ENCODE results near the gene IL25. TPM values are rescaled to one million over a fixed set of nuclear protein-coding genes. Genes with fewer than 3 reads are reported as not detected.
"Not testable (repeated sequence)": the region's sequence is repeated elsewhere in the genome, so short reads cannot be mapped to it uniquely, and the experiment has no call there.

Gene IL25
- total RNA-seq (not detected), polyA plus RNA-seq (not detected), total RNA-seq (0 reads per million in 6 experiments)

- H3K27ac Mint-ChIP-seq: no peak within 1 kb of the TSS
- no peaks in the 10 kb centered on the region for H3K36me3 Mint-ChIP-seq
- POLR2A ChIA-PET: no interaction called here
- DNase-seq (no peak), ATAC-seq (no peak)
- H3K4me1 Mint-ChIP-seq: peaks cover 0 to 2% (median 0%) of the 10 kb centered on the region in 4 donors
- H3K27me3 Mint-ChIP-seq: peaks cover 1 to 18% (median 10%) of the 10 kb centered on the region in 5 donors
- H3K4me3 Mint-ChIP-seq: no peak within 1 kb of the TSS
- H3K9me3 Mint-ChIP-seq: no peaks in the 10 kb centered on the region
These were observed at the start of gene IL25 for GRCh38 chr14:23372509-23372908. Gene IL25 (plus strand): TSS chr14:23372809.

DNA sequence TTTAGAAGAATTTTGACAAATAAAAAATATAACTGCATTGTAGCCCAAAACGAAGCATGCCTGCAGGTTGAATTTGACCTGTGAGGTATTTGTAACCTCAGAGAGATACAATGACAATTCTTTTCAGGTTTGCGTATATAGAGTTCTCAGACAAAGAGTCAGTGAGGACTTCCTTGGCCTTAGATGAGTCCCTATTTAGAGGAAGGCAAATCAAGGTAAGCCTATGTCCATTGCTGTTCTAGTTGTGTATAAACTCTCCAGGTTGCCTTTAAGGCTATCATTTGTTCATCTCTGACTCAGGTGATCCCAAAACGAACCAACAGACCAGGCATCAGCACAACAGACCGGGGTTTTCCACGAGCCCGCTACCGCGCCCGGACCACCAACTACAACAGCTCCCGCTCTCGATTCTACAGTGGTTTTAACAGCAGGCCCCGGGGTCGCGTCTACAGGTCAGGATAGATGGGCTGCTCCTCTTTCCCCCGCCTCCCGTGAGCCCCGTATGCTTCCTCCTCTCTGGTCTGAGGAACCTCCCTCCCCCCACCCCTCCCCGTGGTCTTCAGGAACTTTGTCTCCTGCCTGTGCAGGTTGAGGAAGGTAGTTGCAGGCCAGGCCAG is 48.7 kb upstream of the IL25 start:
- Mint-ChIP-seq H3K27ac (peak overlapping the region in 3 of 10 donors; percentile 24 to 47 (median 35)), H3K9me3 (peaks cover 0 to 5% (median 0%) of the 10 kb centered on the region in 9 donors), H3K27me3 (no peaks in the 10 kb centered on the region), H3K4me3 (peak overlapping the region in 1 of 10 donors; percentile 11), H3K36me3 (peaks cover 0 to 42% (median 4%) of the 10 kb centered on the region in 3 donors), H3K4me1 (peaks cover 22 to 34% (median 31%) of the 10 kb centered on the region in 4 donors)
- POLR2A ChIA-PET: interaction anchor here (0.6 to 9.7 kb wide), 2 partner anchors 19 to 207 kb away, joined by 4 to 376 read pairs; partner anchors contain the start of genes BCL2L2 and PPP1R3E
- DNase-seq (no peak), ATAC-seq (no peak)

DNA sequence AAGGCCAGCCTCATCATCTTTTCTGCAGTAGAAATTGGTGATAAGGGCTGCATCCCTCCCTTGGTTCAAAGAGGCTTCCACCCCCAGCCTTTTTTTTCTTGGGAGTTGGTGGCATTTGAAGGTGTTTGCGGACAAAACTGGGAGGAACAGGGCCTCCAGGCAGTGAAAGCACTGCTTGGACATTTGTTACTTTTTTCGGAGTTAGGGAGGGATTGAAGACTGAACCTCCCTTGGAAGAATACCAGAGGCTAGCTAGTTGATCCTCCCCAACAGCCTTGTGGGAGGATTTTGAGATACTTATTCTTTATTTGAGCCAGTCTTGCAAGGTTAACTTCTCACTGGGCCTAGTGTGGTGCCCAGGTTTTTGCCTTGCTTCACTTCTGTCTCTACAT is 48.2 kb upstream of the IL25 start:
- Mint-ChIP-seq H3K9me3 (peaks cover 0 to 5% (median 0%) of the 10 kb centered on the region in 9 donors), H3K4me3 (no peak overlapping the region), H3K27me3 (no peaks in the 10 kb centered on the region), H3K27ac (peak overlapping the region in 3 of 10 donors; percentile 27 to 47 (median 40)), H3K36me3 (peaks cover 0 to 42% (median 4%) of the 10 kb centered on the region in 3 donors), H3K4me1 (peaks cover 22 to 34% (median 30%) of the 10 kb centered on the region in 4 donors)
- ATAC-seq (no peak), DNase-seq (no peak)
- POLR2A ChIA-PET: interaction anchor here (9.7 kb wide), 1 partner anchor 19 kb away, joined by 376 read pairs; the partner anchor contains the start of genes BCL2L2 and PPP1R3E

GRCh38 chr14:23324993-23325392 is 47.6 kb upstream of the IL25 start:
- Mint-ChIP-seq H3K4me1 (peaks cover 22 to 32% (median 25%) of the 10 kb centered on the region in 4 donors), H3K9me3 (peaks cover 0 to 2% (median 0%) of the 10 kb centered on the region in 9 donors), H3K4me3 (peak overlapping the region in 1 of 10 donors; percentile 41), H3K36me3 (peaks cover 0 to 42% (median 4%) of the 10 kb centered on the region in 3 donors), H3K27ac (peak overlapping the region in 1 of 10 donors; percentile 25), H3K27me3 (no peaks in the 10 kb centered on the region)
- POLR2A ChIA-PET: interaction anchor here (9.7 kb wide), 1 partner anchor 20 kb away, joined by 376 read pairs; the partner anchor contains the start of genes BCL2L2 and PPP1R3E
- ATAC-seq (no peak), DNase-seq (no peak)

- peak overlapping the region in 5 of 10 donors; percentile 15 to 80 (median 51) for H3K27ac Mint-ChIP-seq
- H3K4me3 Mint-ChIP-seq, H3K9me3 Mint-ChIP-seq, DNase-seq, H3K27me3 Mint-ChIP-seq, ATAC-seq: not testable (repeated sequence)
- POLR2A ChIA-PET: interaction anchor here (2.2 kb wide), 1 partner anchor 24 kb away, joined by 14 read pairs; the partner anchor contains the start of gene PPP1R3E
- H3K4me1 Mint-ChIP-seq: peaks cover 16 to 24% (median 20%) of the 10 kb centered on the region in 4 donors
- H3K36me3 Mint-ChIP-seq: peaks cover 0 to 42% (median 4%) of the 10 kb centered on the region in 3 donors
These were observed 46.9 kb upstream of the IL25 start for GRCh38 chr14:23325746-23326145.

DNA sequence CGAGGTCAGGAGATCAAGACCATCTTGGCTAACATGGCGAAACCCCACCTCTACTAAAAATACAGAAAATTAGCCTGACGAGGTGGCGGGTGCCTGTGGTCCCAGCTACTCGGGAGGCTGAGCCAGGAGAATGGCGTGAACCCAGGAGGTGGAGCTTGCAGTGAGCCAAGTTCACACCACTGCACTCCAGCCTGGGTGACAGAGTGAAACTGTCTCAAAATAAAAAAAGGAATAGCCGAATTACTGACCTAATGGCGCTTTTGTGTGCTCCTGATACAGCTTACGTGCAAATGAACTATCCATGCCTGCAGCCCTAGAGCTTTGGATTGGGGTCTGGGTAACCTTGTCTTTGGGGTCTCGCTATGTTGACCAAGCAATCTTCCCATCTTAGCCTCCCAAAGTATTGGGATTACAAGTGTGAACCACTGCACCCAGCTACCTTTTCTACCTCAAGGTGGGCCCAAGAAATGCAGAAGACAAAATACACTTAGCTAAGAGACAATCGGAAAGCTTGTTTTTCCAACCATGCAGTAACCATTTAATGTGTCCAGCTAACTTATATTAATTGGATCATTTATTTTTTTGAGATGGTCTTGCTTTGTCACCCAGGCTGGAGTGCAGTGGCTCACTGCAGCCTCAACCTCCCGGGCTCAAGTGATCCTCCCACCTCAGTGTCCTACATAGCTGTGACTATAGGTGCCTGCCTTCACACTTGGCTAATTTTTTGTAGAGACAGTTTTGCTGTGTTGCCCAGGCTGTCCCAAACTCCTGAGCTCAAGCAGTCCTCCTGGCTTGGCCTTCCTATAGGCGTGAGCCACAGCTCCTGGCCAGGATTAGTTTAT is 45.9 kb upstream of the IL25 start:
- H3K27ac Mint-ChIP-seq: peak overlapping the region in 6 of 10 donors; percentile 19 to 69 (median 54)
- ATAC-seq: no peak
- no peak overlapping the region for H3K4me3 Mint-ChIP-seq

DNA sequence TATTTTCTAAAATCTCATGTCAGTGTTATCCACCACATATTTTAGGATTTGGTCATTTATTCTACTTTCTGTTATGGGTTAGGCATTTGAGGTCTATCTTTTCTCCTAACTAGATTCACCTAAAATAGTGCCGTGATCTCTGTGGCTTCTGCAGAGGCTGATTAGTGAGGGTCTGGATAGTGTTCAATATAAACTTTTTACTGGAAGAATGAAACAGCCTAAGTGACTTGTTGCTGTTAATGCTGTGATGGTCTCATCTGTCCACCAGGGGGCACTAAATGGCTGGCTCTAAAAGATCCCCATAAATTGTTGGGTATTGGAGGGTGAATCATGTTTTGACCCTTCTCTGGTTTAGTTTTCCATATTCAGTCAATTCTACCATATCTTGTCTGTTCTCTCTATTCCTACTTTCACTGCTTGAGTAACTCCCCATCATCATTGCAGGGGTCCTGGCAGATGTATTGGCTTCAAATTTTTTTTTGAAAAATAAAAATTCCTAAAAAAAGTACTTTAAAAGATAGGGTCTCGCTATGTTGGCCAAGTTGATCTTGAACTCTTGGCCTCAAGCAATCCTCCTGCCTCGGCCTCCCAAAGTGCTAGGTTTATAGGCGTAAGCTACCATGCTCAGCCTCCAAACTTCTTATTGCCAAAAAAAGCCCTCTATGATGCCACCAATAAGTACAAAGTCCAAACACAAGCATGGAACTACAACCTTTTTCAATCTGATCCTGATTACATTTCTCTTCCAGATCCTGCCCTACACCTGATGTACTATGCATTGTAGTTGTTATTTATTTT is 44.5 kb upstream of the IL25 start:
- Mint-ChIP-seq H3K27me3 (no peaks in the 10 kb centered on the region), H3K27ac (peak overlapping the region in 1 of 10 donors; percentile 63), H3K4me3 (no peak overlapping the region), H3K4me1 (peaks cover 2 to 9% (median 5%) of the 10 kb centered on the region in 4 donors), H3K36me3 (peaks cover 0 to 31% (median 4%) of the 10 kb centered on the region in 3 donors), H3K9me3 (no peaks in the 10 kb centered on the region)
- ATAC-seq (peak; percentile 73 to 81), DNase-seq (peak in 9 of 10 donors; percentile 34 to 81 (median 59))
- POLR2A ChIA-PET: interaction anchor here (1.2 kb wide), 2 partner anchors 8 to 239 kb away, joined by 6 to 9 read pairs; partner anchors contain the start of gene AP1G2

More for the DNA sequence above, 45.9 kb upstream of the IL25 start:
- Mint-ChIP-seq H3K9me3 (no peaks in the 10 kb centered on the region), H3K4me1 (peaks cover 16 to 22% (median 18%) of the 10 kb centered on the region in 4 donors), H3K36me3 (peaks cover 0 to 42% (median 4%) of the 10 kb centered on the region in 3 donors), H3K27me3 (no peaks in the 10 kb centered on the region)
- POLR2A ChIA-PET: interaction anchor here (1.3 to 2.2 kb wide), 2 partner anchors 25 to 53 kb away, joined by 4 to 14 read pairs; partner anchors contain the start of gene PPP1R3E
- DNase-seq: no peak

GRCh38 chr14:23335623-23336022 is 37.0 kb upstream of the IL25 start:
- no peak overlapping the region for H3K27ac Mint-ChIP-seq
- ATAC-seq (no peak), DNase-seq (no peak)
- H3K9me3 Mint-ChIP-seq: peaks cover 0 to 3% (median 0%) of the 10 kb centered on the region in 9 donors
- H3K4me3 Mint-ChIP-seq: no peak overlapping the region
- peaks cover 2 to 32% (median 13%) of the 10 kb centered on the region in 5 donors for H3K27me3 Mint-ChIP-seq
- POLR2A ChIA-PET: no interaction called here
- H3K36me3 Mint-ChIP-seq: no peaks in the 10 kb centered on the region
- no peaks in the 10 kb centered on the region for H3K4me1 Mint-ChIP-seq

DNA sequence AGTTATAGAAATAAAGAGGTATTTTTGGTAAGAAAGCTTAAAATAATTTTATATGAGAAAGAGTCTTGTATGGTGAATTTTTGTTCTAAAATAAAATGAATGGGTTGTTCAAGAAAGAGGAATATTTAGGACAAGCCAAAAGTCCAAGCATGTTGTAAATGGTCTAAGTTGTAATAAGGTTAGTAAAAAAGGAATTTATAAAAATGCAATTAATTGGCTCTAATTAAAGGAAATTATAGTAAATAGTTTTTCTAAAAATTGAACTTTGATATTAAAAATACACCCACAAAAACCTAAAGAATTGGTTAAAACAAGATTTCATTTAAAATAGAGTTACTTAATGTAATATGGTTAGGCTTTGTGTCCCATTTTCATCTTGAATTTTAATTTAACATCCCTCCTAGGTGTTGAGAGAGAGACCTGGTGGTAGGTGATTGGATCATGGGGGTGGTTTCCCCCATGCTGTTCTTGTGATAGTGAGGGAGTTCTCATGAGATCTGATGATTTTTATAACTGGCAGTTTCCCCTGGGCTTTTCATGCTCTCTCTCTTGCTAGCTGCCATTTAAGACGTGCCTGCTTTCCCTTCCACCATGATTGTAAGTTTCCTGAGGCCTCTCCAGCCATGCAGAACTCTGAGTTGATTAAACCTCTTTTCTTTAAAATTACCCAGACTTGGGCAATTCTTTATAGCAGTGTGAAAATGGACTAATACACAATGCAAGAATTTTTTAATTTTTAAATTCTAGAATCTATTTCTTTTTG is 32.9 kb upstream of the IL25 start:
- Mint-ChIP-seq H3K27me3 (peaks cover 2 to 31% (median 16%) of the 10 kb centered on the region in 5 donors), H3K4me1 (no peaks in the 10 kb centered on the region), H3K27ac (no peak overlapping the region), H3K36me3 (no peaks in the 10 kb centered on the region), H3K9me3 (peaks cover 0 to 3% (median 0%) of the 10 kb centered on the region in 9 donors), H3K4me3 (no peak overlapping the region)
- ATAC-seq (no peak), DNase-seq (no peak)
- POLR2A ChIA-PET: no interaction called here

GRCh38 chr14:23344481-23344880 is 28.1 kb upstream of the IL25 start:
- POLR2A ChIA-PET: no interaction called here
- Mint-ChIP-seq H3K36me3 (no peaks in the 10 kb centered on the region), H3K4me3 (no peak overlapping the region), H3K9me3 (peaks cover 0 to 3% (median 0%) of the 10 kb centered on the region in 9 donors), H3K4me1 (peaks cover 0 to 3% (median 0%) of the 10 kb centered on the region in 4 donors), H3K27ac (peak overlapping the region in 1 of 10 donors; percentile 47), H3K27me3 (peaks cover 0 to 7% (median 0%) of the 10 kb centered on the region in 5 donors)
- ATAC-seq (no peak), DNase-seq (no peak)

DNA sequence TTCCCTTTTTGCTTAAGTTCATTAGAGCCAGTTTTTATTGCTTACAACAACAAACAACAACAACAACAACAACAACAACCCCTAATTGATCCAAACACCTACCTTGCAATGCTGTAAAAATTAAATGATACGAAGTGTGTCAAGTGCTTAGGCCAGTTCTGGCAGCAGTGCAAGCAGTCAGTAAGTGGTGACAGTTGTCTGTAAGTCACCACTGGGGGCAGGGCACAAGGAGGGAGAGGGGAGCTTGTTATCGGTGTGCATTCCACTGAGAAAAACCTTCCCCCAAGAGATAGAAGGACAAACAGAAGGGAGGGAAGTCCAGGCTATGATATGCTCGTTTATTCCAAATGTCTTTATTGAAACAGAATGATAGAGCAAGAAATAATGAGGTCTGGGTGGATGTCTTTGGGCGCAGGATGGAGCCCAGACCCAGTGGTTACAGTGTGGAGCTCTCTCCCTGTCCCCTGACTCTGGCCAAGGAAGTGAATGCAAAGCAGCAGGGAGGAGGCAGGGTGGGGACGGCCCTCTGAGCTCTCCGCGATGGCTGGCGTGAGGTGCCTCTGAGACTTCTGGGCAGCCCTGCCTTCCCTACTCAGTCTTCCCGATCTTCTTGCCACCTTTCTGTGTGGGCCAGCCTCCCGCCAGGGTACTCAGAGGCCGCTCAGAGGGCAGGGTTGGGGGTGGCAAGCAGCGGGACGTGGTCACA is 26.5 kb upstream of the IL25 start:
- H3K27me3 Mint-ChIP-seq: peaks cover 0 to 21% (median 10%) of the 10 kb centered on the region in 5 donors
- H3K4me1 Mint-ChIP-seq: peaks cover 2 to 11% (median 5%) of the 10 kb centered on the region in 4 donors
- H3K4me3 Mint-ChIP-seq: no peak overlapping the region
- H3K27ac Mint-ChIP-seq: peak overlapping the region in 3 of 10 donors; percentile 41 to 74 (median 63)
- H3K9me3 Mint-ChIP-seq: no peaks in the 10 kb centered on the region
- H3K36me3 Mint-ChIP-seq: peaks cover 0 to 4% (median 0%) of the 10 kb centered on the region in 3 donors
- POLR2A ChIA-PET: no interaction called here
- DNase-seq: no peak
- no peak for ATAC-seq
